Pons (tissue), 1 donor: ENCODE data around the gene PIGW.

Experiments
- DNase-seq: peaks from one replicate; pipeline ENCODE4 v3.0.0-alpha.2; 2016; ENCODE audit warnings: low spot score

The PIGW gene

DNA sequence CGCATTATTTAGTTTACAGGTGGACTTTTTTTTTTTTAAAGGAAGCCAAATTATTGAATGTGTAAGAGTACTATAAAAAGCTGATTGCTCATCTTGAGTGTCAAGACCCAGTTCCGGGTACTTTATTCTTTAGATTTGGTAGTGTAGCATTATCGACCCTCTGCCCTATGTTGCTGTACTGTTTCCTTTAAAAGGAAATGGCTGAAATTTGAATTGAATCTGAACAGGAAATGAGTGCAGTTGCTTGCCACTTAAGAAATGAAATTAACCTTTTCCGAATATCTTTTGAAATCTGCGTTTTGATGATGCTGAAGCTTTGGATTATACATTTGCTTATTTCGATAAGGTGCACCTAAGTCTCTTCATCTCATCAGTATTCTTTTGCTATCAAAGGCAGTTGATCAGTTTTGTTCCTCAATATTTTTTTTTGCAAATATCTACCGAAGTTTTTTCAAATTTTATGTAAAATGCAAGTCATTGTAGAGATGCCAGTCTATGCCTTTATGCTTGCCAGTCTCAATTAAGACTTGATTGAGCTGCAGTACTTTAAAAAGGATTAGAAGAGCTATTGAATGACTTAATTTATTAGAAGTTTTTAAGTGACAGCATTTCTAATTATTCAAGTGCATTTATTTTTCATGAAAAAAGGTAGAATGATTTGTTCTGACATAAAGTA, 11.8 kb downstream of the PIGW start:
- DNase-seq, result no peak

DNA sequence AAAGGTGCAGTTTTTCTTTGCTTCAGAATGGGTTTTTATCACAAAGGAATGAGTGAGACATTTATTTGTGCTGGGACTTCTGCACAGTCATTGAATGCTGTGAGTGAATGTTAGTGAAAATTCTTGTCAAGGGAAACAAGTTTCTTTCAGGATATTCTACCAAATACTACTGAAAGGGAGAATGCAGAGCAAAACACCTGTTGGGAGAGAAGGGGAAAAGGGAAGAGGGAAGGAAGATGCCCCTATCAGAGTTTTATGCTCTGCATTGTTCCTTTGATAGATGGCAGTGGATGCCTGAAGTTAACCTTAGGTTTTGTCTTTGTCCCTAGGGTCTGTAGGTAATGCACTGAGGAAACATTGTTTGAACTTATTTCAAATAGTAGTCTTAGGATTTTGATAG, 13.0 kb downstream of the PIGW start:
- DNase-seq, result no peak

DNA sequence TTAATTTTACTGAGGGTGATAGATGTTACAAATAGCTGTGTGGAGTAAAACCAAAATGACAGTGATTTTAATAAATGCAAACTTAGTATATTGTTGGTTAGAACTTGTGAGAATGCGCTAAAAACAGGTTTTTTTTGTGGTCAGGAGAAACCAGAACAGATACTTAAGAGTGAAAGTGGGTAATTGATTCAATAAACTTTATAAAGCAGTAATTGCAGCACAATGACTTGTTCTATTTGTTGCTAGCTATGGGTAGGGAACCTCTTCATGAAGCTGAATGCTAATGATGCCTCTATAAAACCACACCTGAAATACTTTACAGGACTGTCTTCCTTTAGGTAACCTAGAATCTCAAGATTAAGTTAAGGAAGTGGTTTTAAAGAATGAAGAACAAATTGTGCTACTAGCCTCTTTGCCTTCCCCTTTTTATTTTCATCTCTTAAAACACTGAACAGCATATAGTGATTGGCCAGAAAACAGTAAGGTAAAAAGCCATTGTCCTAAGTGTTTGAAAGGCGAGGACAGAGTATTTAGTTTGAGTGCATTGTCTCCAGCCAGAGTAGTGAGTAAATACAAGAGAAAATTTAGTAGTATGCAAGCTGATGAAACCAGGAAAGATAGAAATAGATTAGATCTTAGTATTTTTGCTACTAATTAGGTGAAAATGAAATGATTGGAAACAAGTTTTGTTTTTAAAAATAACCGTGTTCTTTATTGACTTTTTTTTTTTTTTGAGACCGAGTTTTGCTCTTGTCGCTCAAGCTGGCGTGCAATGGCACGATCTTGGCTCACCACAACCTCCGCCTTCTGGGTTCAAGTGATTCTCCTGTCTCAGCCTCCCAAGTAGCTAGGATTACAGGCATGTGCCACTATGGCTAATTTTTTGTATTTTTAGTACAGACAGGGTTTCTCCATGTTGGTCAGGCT, 16.0 kb downstream of the PIGW start:
- DNase-seq, result peak; percentile 51

- no peak for DNase-seq
Observed at GRCh38 chr17:36553459-36553858, 18.7 kb downstream of the PIGW start.

DNA sequence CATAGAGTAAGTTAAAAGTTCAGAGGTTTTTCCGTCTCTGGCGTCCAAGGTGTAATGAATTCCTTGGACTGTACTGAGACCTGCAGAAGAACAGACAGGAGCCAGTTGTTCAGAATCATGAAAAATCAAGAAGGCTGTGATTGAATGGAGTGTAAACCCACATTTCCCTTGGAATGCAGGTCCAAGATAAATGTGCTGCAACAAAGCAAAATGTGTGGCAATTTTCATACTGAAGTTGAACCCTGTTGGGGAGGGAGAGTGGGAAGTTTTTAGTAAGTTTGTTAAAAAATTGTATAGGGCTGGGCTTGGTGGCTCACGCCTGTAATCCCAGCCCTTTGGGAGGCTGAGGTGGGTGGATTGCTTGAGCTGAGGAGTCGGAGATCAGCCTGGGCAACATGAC, 31.3 kb downstream of the PIGW start:
- no peak for DNase-seq

DNA sequence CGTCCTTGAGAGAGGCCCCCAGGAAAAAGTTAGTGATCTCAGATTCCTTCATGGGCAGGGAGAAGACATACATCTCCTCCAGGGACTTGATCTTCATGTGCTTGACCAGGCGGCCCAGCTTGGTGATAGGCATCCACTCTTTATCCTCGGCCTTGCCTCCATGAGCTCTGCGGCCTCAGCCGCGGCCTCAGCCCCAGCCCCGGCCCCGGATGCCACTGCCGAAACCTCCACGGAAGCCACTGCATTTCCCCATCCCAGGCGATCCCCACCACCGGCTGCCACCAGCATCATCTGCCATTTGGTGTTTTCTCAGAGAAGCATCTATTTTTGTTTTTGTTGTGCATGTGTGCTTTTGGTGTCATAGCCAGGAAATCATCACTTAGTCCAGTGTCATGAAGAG, 40.2 kb downstream of the PIGW start:
- no peak for DNase-seq

GRCh38 chr17:36576793-36577192, 42.0 kb downstream of the PIGW start:
- no peak for DNase-seq

GRCh38 chr17:36578671-36579070, 43.9 kb downstream of the PIGW start:
- DNase-seq, result peak; percentile 51

- DNase-seq, result no peak
Observed at GRCh38 chr17:36583787-36584186, 49.0 kb downstream of the PIGW start.

DNA sequence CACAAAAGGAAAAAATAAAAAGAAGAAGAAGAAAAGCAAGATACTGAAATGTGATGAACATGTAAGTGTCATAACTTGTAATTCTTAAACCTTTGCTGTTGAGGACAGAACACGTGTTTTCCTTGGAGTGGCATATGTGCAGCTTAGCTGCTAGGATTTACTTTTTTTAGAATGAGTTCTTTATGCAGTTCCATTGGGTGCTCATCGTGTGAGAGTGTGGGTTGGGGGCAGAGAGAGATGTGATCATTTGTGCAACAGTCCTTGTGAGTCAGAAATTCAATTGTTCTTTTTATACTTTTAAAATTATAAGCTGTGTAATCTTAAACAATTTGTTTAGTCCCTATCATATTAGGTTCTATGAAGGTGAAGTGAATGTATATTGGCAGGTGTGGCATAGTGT, 51.4 kb downstream of the PIGW start:
- no peak for DNase-seq
